SH-SY5Y (cell line): Measurements from ENCODE around the gene HLA-F.

Experiments used
- GATA2 ChIP-seq: IDR thresholded peaks from 2 replicates; pipeline ENCODE4 v1.6.1; 2011; ENCODE audit warnings: mild to moderate bottlenecking, low read depth, low read length
- GATA3 ChIP-seq: IDR thresholded peaks from 2 replicates; pipeline ENCODE4 v1.6.1; 2011; ENCODE audit warnings: low read depth, mild to moderate bottlenecking, low read length, moderate library complexity

- TF ChIP-seq GATA3 (no peak), GATA2 (no peak)
These were observed 30.0 kb downstream of the HLA-F start for GRCh38 chr6:29753309-29753644.
